Subcutaneous abdominal adipose tissue (tissue), 5 donors: Measurements from ENCODE around the gene MYPN.
"Not testable (repeated sequence)": the region's sequence is repeated elsewhere in the genome, so short reads cannot be mapped to it uniquely, and the experiment has no call there.

Source experiments
- H3K27ac ChIP-seq: one replicate; pipeline ENCODE4 v1.7.0; 2013; ENCODE audit warnings: low read depth, mild to moderate bottlenecking, inconsistent platforms, low read length, moderate library complexity
- H3K27me3 ChIP-seq, 5 donors: one replicate each; pipeline ENCODE4 v1.7.0; 2013; ENCODE audit warnings: low read length in 5 of 5, inconsistent platforms in 1 of 5; ENCODE audit not compliant: control insufficient read depth in 5 of 5, insufficient read depth in 4 of 5
- H3K36me3 ChIP-seq, 5 donors: one replicate each; pipeline ENCODE4 v1.7.0; 2013; ENCODE audit warnings: low read length in 5 of 5; ENCODE audit not compliant: control insufficient read depth in 5 of 5, insufficient read depth in 5 of 5
- H3K4me1 ChIP-seq, 5 donors: one replicate each; pipeline ENCODE4 v1.7.0; 2013; ENCODE audit warnings: low read length in 5 of 5, mild to moderate bottlenecking in 3 of 5, moderate library complexity in 1 of 5; ENCODE audit not compliant: control insufficient read depth in 5 of 5, insufficient read depth in 5 of 5
- H3K4me3 ChIP-seq, 5 donors: one replicate each; pipeline ENCODE4 v1.7.0; 2013; ENCODE audit warnings: low read length in 5 of 5, low read depth in 1 of 5
- H3K9ac ChIP-seq, 5 donors: one replicate each; pipeline ENCODE4 v1.7.0; 2013; ENCODE audit warnings: low read length in 5 of 5, mild to moderate bottlenecking in 4 of 5, moderate library complexity in 3 of 5
- H3K9me3 ChIP-seq, 5 donors: one replicate each; pipeline ENCODE4 v1.7.0; 2013; ENCODE audit warnings: low read length in 5 of 5; ENCODE audit not compliant: control insufficient read depth in 5 of 5
- donor health status: healthy.
- donor health status: healthy.
- donor health status: healthy.
- donor health status: healthy.
- donor health status: healthy.

MYPN gene

DNA sequence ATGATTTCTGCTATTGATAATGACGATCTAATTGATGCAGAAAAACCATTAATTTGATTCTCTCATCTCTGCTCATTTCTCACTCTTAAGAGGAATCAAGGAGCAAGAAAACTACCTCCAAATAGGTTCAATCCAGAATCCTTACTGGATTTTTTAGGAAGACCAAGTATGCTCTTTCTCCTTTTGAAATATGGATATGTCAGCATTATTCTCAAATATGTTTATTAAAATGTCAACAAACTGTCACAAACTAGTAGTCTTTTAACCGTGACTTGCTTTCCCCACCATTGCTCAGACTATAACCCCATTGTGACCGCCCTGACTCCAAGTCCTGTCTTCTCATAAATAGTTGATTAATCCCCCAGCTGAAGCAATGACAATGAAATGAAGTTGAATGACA is 123.8 kb downstream of the MYPN start:
- H3K9ac ChIP-seq, result no peak overlapping the region
- H3K9me3 ChIP-seq, result no peaks in the 10 kb centered on the region
- H3K4me1 ChIP-seq, result peaks cover 3 to 15% (median 13%) of the 10 kb centered on the region in 5 donors
- H3K27me3 ChIP-seq, result peaks cover 0 to 5% (median 0%) of the 10 kb centered on the region in 5 donors
- H3K4me3 ChIP-seq, result no peak overlapping the region
- no peak overlapping the region for H3K27ac ChIP-seq
- H3K36me3 ChIP-seq, result no peaks in the 10 kb centered on the region

- Histone ChIP-seq H3K27me3 (peaks cover 0 to 3% (median 0%) of the 10 kb centered on the region in 5 donors), H3K9ac (no peak overlapping the region), H3K36me3 (no peaks in the 10 kb centered on the region), H3K4me1 (peaks cover 3 to 15% (median 13%) of the 10 kb centered on the region in 5 donors), H3K4me3 (no peak overlapping the region), H3K9me3 (no peaks in the 10 kb centered on the region), H3K27ac (no peak overlapping the region)
Measured at GRCh38 chr10:68235111-68235510, 125.8 kb downstream of the MYPN start.

- H3K27me3 ChIP-seq, result peaks cover 0 to 3% (median 0%) of the 10 kb centered on the region in 5 donors
- no peak overlapping the region for H3K4me3 ChIP-seq
- H3K4me1 ChIP-seq, result peaks cover 3 to 14% (median 13%) of the 10 kb centered on the region in 5 donors
- H3K27ac ChIP-seq, result no peak overlapping the region
- no peaks in the 10 kb centered on the region for H3K9me3 ChIP-seq
- no peak overlapping the region for H3K9ac ChIP-seq
- no peaks in the 10 kb centered on the region for H3K36me3 ChIP-seq
Measured at GRCh38 chr10:68235581-68235980, 126.3 kb downstream of the MYPN start.

GRCh38 chr10:68237173-68237572 is 127.9 kb downstream of the MYPN start:
- no peak overlapping the region for H3K27ac ChIP-seq

DNA sequence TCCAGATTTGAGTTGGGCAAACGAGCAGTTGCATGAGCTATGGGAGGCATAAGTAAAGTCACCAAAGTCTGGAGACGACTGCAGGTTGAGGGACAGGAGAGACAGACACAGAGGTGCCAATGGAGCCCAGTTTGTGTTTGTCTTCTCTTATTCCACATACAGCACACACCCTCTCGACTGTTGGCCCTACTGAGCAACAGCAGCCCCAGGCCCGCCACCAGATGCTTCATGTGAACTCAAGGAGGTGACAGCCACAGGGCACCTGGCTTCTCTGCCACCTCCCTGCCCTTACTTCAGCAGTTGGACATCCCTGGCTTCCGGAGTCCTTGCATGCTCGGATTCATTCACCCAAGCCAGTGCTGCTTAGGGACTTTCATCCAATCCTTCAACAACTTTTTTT is 129.1 kb downstream of the MYPN start:
- Histone ChIP-seq H3K27ac (no peak overlapping the region), H3K9me3 (no peaks in the 10 kb centered on the region), H3K9ac (no peak overlapping the region), H3K4me1 (no peaks in the 10 kb centered on the region), H3K4me3 (no peak overlapping the region), H3K36me3 (no peaks in the 10 kb centered on the region), H3K27me3 (peaks cover 0 to 3% (median 0%) of the 10 kb centered on the region in 5 donors)

More at GRCh38 chr10:68237173-68237572, 127.9 kb downstream of the MYPN start:
- H3K36me3 ChIP-seq, result no peaks in the 10 kb centered on the region
- H3K9ac ChIP-seq, result no peak overlapping the region
- H3K4me3 ChIP-seq, result no peak overlapping the region
- peaks cover 0 to under 1% (median 0%) of the 10 kb centered on the region in 5 donors for H3K4me1 ChIP-seq
- peaks cover 0 to 3% (median 0%) of the 10 kb centered on the region in 5 donors for H3K27me3 ChIP-seq
- no peaks in the 10 kb centered on the region for H3K9me3 ChIP-seq

DNA sequence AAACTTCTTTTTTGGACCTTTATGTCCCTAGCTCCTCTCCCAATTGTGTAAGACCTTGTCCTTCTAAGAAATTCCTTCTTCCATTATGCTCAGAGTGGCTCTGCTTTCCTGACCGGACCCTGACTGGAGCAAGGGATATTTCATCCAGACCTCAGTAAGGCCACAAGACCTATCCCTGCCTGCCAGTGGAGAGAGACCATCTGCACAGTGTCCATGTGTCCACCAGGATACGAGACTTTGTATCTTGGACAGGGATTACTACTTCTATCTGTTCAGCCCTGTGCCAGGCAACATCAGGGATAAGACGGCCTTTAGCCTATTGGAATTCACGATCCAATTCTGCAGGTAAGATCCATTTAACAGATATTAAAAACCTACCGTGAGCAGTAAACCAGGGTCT is 129.8 kb downstream of the MYPN start:
- no peaks in the 10 kb centered on the region for H3K4me1 ChIP-seq
- no peak overlapping the region for H3K9ac ChIP-seq
- H3K27ac ChIP-seq, result no peak overlapping the region
- no peaks in the 10 kb centered on the region for H3K36me3 ChIP-seq
- no peak overlapping the region for H3K4me3 ChIP-seq
- peaks cover 0 to 3% (median 0%) of the 10 kb centered on the region in 5 donors for H3K27me3 ChIP-seq
- no peaks in the 10 kb centered on the region for H3K9me3 ChIP-seq

DNA sequence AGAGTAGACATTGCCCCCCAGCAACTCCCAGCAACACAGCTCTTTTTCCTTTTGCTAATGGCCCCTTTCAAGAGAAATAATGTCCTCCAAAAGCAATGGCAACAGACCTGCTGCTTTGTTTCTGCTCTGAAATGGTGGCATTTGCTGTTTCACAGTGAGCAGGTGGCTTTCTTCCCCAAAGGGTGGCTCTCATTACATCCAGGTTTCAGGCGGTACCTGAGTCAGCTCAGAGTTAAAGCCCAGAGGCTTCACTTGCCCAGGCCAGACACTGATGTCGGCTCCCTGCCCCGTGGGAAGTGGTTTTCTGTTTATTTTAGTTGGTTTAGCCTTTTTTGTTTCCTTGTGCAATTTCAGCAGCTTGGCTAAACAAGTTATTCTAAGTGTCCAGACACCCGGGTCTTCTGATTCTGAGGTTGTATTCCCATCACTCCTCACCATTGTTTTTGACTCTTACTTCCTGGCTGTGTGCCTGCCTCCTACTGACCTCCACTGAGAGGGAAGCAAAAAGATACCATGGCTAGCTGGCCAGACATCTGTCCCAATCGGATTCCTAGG is 130.4 kb downstream of the MYPN start:
- H3K9me3 ChIP-seq, result no peaks in the 10 kb centered on the region
- no peaks in the 10 kb centered on the region for H3K4me1 ChIP-seq
- peaks cover 0 to 3% (median 0%) of the 10 kb centered on the region in 5 donors for H3K27me3 ChIP-seq
- H3K9ac ChIP-seq, result no peak overlapping the region
- H3K36me3 ChIP-seq, result no peaks in the 10 kb centered on the region
- no peak overlapping the region for H3K4me3 ChIP-seq
- H3K27ac ChIP-seq, result no peak overlapping the region

GRCh38 chr10:68242051-68242450 is 132.8 kb downstream of the MYPN start:
- Histone ChIP-seq H3K27ac (no peak overlapping the region), H3K9ac (no peak overlapping the region), H3K4me1 (no peaks in the 10 kb centered on the region), H3K9me3 (no peaks in the 10 kb centered on the region), H3K36me3 (no peaks in the 10 kb centered on the region), H3K27me3 (peaks cover 0 to 2% (median 0%) of the 10 kb centered on the region in 5 donors), H3K4me3 (no peak overlapping the region)

GRCh38 chr10:68246397-68246796 is 137.1 kb downstream of the MYPN start:
- not testable (repeated sequence) for H3K4me1 ChIP-seq, H3K27ac ChIP-seq, H3K9ac ChIP-seq, H3K36me3 ChIP-seq, H3K9me3 ChIP-seq, H3K4me3 ChIP-seq, H3K27me3 ChIP-seq

DNA sequence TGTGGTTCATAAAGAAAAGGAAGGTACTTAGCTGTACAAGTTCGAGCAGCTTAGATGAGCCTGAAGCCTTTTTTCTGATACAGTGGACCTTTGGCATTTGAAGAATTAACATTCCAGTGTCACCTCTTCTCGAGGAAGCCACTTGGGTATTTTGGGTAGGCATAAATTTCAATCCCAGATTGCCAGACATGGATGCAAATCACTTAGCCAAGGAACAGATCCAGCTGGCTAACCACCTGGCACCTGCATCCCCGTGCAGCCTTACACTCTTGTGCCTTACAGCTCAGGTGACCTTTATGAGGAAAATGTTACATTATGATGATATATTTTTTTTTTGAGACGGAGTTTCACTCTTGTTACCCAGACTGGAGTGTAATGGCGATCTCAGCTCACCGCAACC is 138.6 kb downstream of the MYPN start:
- H3K9me3 ChIP-seq, result no peaks in the 10 kb centered on the region

More for the DNA sequence above, 138.6 kb downstream of the MYPN start:
- Histone ChIP-seq H3K4me1 (no peaks in the 10 kb centered on the region), H3K4me3 (no peak overlapping the region), H3K27ac (no peak overlapping the region), H3K27me3 (no peaks in the 10 kb centered on the region), H3K36me3 (no peaks in the 10 kb centered on the region), H3K9ac (no peak overlapping the region)
